K562 (cell line): ENCODE measurements around the gene UTP25. TPM values are rescaled to one million over a fixed set of nuclear protein-coding genes. Genes with fewer than 3 reads are reported as not detected.

Source experiments
- ATAC-seq: fragments of 200-7000 bp; cut with Tn5 transposase; 3 replicates; pipeline ENCODE4 v1.9.1; 2020; ENCODE audit warnings: moderate library complexity
- BruUV-seq: library from RNA; stranded (reverse); fragments of 400-500 nt; replicated peaks from 2 replicates; lab custom pipeline; 2021; lab: Mats Ljungman, UMichigan
- CTCF ChIA-PET: fragments of 300-600 bp; formaldehyde crosslinking; extraction: SDS; loops from one replicate; lab custom pipeline; 2021; ENCODE audit warnings: low intra/inter-chr PET ratio; lab: Yijun Ruan, JAX
- POLR2A ChIA-PET: fragments of 300-600, 350-650 bp; sonication (Branson Sonifier 250); formaldehyde crosslinking; extraction: SDS; loops from one replicate; lab custom pipeline; 2021; ENCODE audit warnings: antibody characterized with exemption, inconsistent platforms; lab: Yijun Ruan, JAX
- DNase-seq, 4 experiments: peaks; one replicate each; pipeline versions ENCODE4 v3.0.0 to v3.0.0-alpha.2; 2011 to 2018; ENCODE audit warnings: low spot score in 3 of 4, mixed read lengths in 3 of 4; ENCODE audit errors: extremely low read depth in 1 of 4
- FAIRE-seq: peaks from 2 replicates; lab custom pipeline; 2011; peaks lifted over from hg19 to GRCh38; lab: Jason Lieb, UNC
- H2AFZ ChIP-seq: 2 replicates; pipeline ENCODE4 v1.6.0; 2011; ENCODE audit warnings: low read depth, low read length, control low read depth, inconsistent platforms
- H3K27ac ChIP-seq: fragments of 200-600 bp; 3 replicates; pipeline ENCODE4 v1.8.0; 2011; ENCODE audit warnings: low read depth, mild to moderate bottlenecking, control low read depth, inconsistent platforms, low read length, moderate library complexity, mixed read lengths; ENCODE audit errors: extremely low read depth
- H3K27me3 ChIP-seq, 2 experiments: fragments of 300-600 bp in 1 of 2; 2 replicates in 1 of 2; 3 replicates in 1 of 2; pipeline versions ENCODE4 v1.6.0 to v1.8.0; 2011; ENCODE audit warnings: inconsistent platforms in 2 of 2, low read length in 2 of 2, mild to moderate bottlenecking in 1 of 2, mixed read lengths in 1 of 2, moderate library complexity in 1 of 2; ENCODE audit not compliant: control insufficient read depth in 2 of 2, insufficient read depth in 2 of 2
- H3K36me3 ChIP-seq: fragments of 300-600 bp; 3 replicates; pipeline ENCODE4 v1.8.0; 2011; ENCODE audit warnings: mild to moderate bottlenecking, low read length, inconsistent platforms; ENCODE audit not compliant: control insufficient read depth, insufficient read depth
- H3K4me1 ChIP-seq, 2 experiments: fragments of 200-600 bp in 1 of 2; replicated peaks in 1 of 2; 2 replicates in 1 of 2; 3 replicates in 1 of 2; pipeline versions ENCODE4 v1.5.1 to v1.8.0; 2011; ENCODE audit warnings: inconsistent platforms in 2 of 2, low read length in 2 of 2, mild to moderate bottlenecking in 1 of 2, mixed read lengths in 1 of 2, moderate library complexity in 1 of 2; ENCODE audit not compliant: control insufficient read depth in 2 of 2, insufficient read depth in 2 of 2
- H3K4me2 ChIP-seq: 2 replicates; pipeline ENCODE4 v1.6.1; 2011; ENCODE audit warnings: low read length, control low read depth, inconsistent platforms, mixed read lengths; ENCODE audit not compliant: insufficient read depth
- H3K4me3 ChIP-seq: fragments of 200-600 bp; sonication (generic), shearing (Covaris generic); 2 replicates; pipeline ENCODE4 v1.5.1; 2016; ENCODE audit warnings: control low read depth, inconsistent platforms
- H3K79me2 ChIP-seq: fragments of 200-600 bp; 3 replicates; pipeline ENCODE4 v1.8.0; 2011; ENCODE audit warnings: low read length, inconsistent platforms; ENCODE audit not compliant: control insufficient read depth, insufficient read depth
- H3K9ac ChIP-seq, 2 experiments: 2 replicates each; pipeline versions ENCODE4 v1.6.0 to v1.6.1; 2011; ENCODE audit warnings: low read depth in 2 of 2, low read length in 2 of 2, control low read depth in 1 of 2, inconsistent platforms in 1 of 2, mild to moderate bottlenecking in 1 of 2, mixed read lengths in 1 of 2; ENCODE audit not compliant: insufficient read depth in 1 of 2
- H3K9me1 ChIP-seq: one replicate; pipeline ENCODE4 v1.6.0; 2011; ENCODE audit warnings: inconsistent platforms, mild to moderate bottlenecking, low read length, moderate library complexity; ENCODE audit not compliant: control insufficient read depth, insufficient read depth
- H3K9me3 ChIP-seq: replicated peaks from 2 replicates; pipeline ENCODE4 v1.5.1; 2011; ENCODE audit warnings: low read depth, low read length, inconsistent platforms; ENCODE audit not compliant: control insufficient read depth, insufficient read depth
- H4K20me1 ChIP-seq: replicated peaks from 2 replicates; pipeline ENCODE4 v1.6.1; 2011; ENCODE audit warnings: low read length, inconsistent platforms, mixed read lengths; ENCODE audit not compliant: control insufficient read depth, insufficient read depth
- ATF3 ChIP-seq, 2 experiments: fragments of 450-650 bp in 1 of 2; sonication (generic) in 1 of 2; formaldehyde crosslinking in 1 of 2; IDR thresholded peaks in 1 of 2; conservative IDR thresholded peaks in 1 of 2; 2 replicates each; pipeline versions ENCODE4 v1.6.1 to v1.8.1; 2016 to 2023; ENCODE audit warnings: mild to moderate bottlenecking in 2 of 2, moderate library complexity in 2 of 2, inconsistent platforms in 1 of 2, missing genetic modification reagents in 1 of 2
- ATF4 ChIP-seq: fragments of 450-650 bp; formaldehyde crosslinking; IDR thresholded peaks from 2 replicates; pipeline ENCODE4 v1.4.0; 2022; ENCODE audit warnings: mild to moderate bottlenecking, moderate library complexity
- CCNT2 ChIP-seq: IDR thresholded peaks from 2 replicates; pipeline ENCODE4 v1.6.1; 2011; ENCODE audit warnings: borderline replicate concordance, low read depth, mild to moderate bottlenecking, moderate library complexity, mixed read lengths, low read length; ENCODE audit not compliant: insufficient read length; ENCODE audit errors: extremely low read depth
- ID3 ChIP-seq, 2 experiments: fragments of 250-450 bp in 1 of 2; fragments of 450-650 bp in 1 of 2; sonication (Bioruptor Pico) in 1 of 2; IDR thresholded peaks; 2 replicates each; pipeline versions ENCODE4 v1.6.1 to v1.8.0; 2016 to 2021; ENCODE audit warnings: mild to moderate bottlenecking in 2 of 2, moderate library complexity in 2 of 2, missing compliant biosample characterization in 1 of 2, missing genetic modification characterization in 1 of 2
- JUN ChIP-seq, 2 experiments: sonication (generic) in 1 of 2; formaldehyde crosslinking in 1 of 2; IDR thresholded peaks; 2 replicates each; pipeline versions ENCODE4 v1.6.1 to v1.8.0; 2012 to 2022; ENCODE audit warnings: borderline replicate concordance in 2 of 2, mild to moderate bottlenecking in 2 of 2, improper control_type of control experiment in 1 of 2, low read depth in 1 of 2, low read length in 1 of 2, missing genetic modification reagents in 1 of 2
- MAFK ChIP-seq: IDR thresholded peaks from 2 replicates; pipeline ENCODE4 v1.6.1; 2011; ENCODE audit warnings: low read length, improper control_type of control experiment
- MITF ChIP-seq: IDR thresholded peaks from 2 replicates; pipeline ENCODE4 v1.6.1; 2014; ENCODE audit warnings: antibody characterized with exemption
- MXD1 ChIP-seq: fragments of 250-450 bp; sonication (Bioruptor Pico); IDR thresholded peaks from 2 replicates; pipeline ENCODE4 v1.8.0; 2021; ENCODE audit warnings: borderline replicate concordance, mild to moderate bottlenecking, moderate library complexity; ENCODE audit not compliant: poor library complexity, severe bottlenecking
- PCBP2 ChIP-seq: fragments of 200-400 bp; formaldehyde crosslinking; IDR thresholded peaks from 2 replicates; pipeline ENCODE4 v1.6.1; 2018; ENCODE audit warnings: low read length, low read depth, mild to moderate bottlenecking, moderate library complexity; ENCODE audit not compliant: poor library complexity, severe bottlenecking
- POLR2AphosphoS5 ChIP-seq: IDR thresholded peaks from 2 replicates; pipeline ENCODE4 v1.6.1; 2011; ENCODE audit warnings: mild to moderate bottlenecking, low read depth, low read length, moderate library complexity; ENCODE audit not compliant: control insufficient read depth, insufficient read depth
- RBFOX2 ChIP-seq: fragments of 200-400 bp; formaldehyde crosslinking; IDR thresholded peaks from 2 replicates; pipeline ENCODE4 v1.6.1; 2017; ENCODE audit warnings: low read depth, mild to moderate bottlenecking, low read length, moderate library complexity
- RBM25 ChIP-seq: fragments of 200-400 bp; formaldehyde crosslinking; IDR thresholded peaks from 2 replicates; pipeline ENCODE4 v1.6.1; 2018; ENCODE audit warnings: low read length, low read depth, moderate library complexity; ENCODE audit not compliant: severe bottlenecking
- SNRNP70 ChIP-seq: fragments of 200-400 bp; formaldehyde crosslinking; optimal IDR thresholded peaks from 2 replicates; pipeline ENCODE3; 2017; ENCODE audit warnings: low read depth, low read length
- XRCC3 ChIP-seq: fragments of 450-650 bp; IDR thresholded peaks from 2 replicates; pipeline ENCODE4 v1.6.1; 2017; ENCODE audit warnings: mild to moderate bottlenecking, moderate library complexity
- ZNF830 ChIP-seq: fragments of 250-450 bp; sonication (Bioruptor Pico); IDR thresholded peaks from 2 replicates; pipeline ENCODE4 v1.5.0; 2021; ENCODE audit warnings: mild to moderate bottlenecking
- WGBS: fragments of 100-300 bp; shearing (Covaris generic); methylation state at CpG from one replicate; pipeline ENCODE4 v1.1.6; 2016; ENCODE audit warnings: low coverage, mixed read lengths; ENCODE audit not compliant: insufficient coverage; ENCODE audit errors: missing lambda C conversion rate; 5-methylcytosine and 5-hydroxymethylcytosine counted together
- in situ Hi-C: fragments of 300-500 bp; cut with MboI; formaldehyde crosslinking; loops from 4 replicates; pipeline ENCODE4 v1.15.0; 2018; ENCODE audit warnings: inconsistent platforms, mixed read lengths
- intact Hi-C: fragments of 100-400 bp; cut with micrococcal nuclease; formaldehyde crosslinking; loops from 2 replicates; pipeline ENCODE4 v1.14.2; 2022
- polyA plus RNA-seq, 8 experiments: library from polyadenylated mRNA; depleted of rRNA in 4 of 8; stranded (reverse) in 5 of 8; unstranded in 3 of 8; fragments of >200 nt; fragmentation: Nextera tagmentation in 2 of 8; fragmentation: Illumina TruSeq in 1 of 8; extraction: Ambion mirVana in 2 of 8; extraction: Trizol in 1 of 8; gene quantifications; 2 replicates each; pipeline versions ENCODE4 v1.2.1 to v1.2.3, GENCODE V29; 2011 to 2014; ENCODE audit warnings: inconsistent platforms in 1 of 8, missing spikeins in 1 of 8
- total RNA-seq, 7 experiments: library from RNA; depleted of rRNA in 6 of 7; stranded (reverse); fragments of >200 nt in 6 of 7; fragmentation: Illumina TruSeq in 2 of 7; extraction: Trizol in 2 of 7; gene quantifications; 2 replicates each; pipeline versions ENCODE4 v1.2.1 to v1.2.3, GENCODE V29; 2011 to 2021; ENCODE audit warnings: low replicate concordance in 1 of 7

Gene UTP25
- total and polyA plus RNA-seq, 9 of the 15 experiments (the other 6 are each of a cell fraction or from before 2014, with no cell fraction given): 5.7 to 17.6 (median 12.0) TPM

GRCh38 chr1:209839875-209840546, 12.2 kb downstream of the UTP25 start:
- no peak for ATAC-seq
- Histone ChIP-seq H3K27me3 (no peaks in the 10 kb centered on the region), H3K79me2 (no peaks in the 10 kb centered on the region), H3K27ac (no peak overlapping the region; the same call in 2 of the 3 replicates), H4K20me1 (no peaks in the 10 kb centered on the region; the same call in 1 of the 2 replicates), H3K9ac (no peak overlapping the region), H3K4me3 (no peak overlapping the region), H3K4me2 (no peak overlapping the region), H3K4me1 (no peaks in the 10 kb centered on the region), H2AFZ (no peak overlapping the region), H3K36me3 (peaks cover 100% of the 10 kb centered on the region), H3K9me3 (no peaks in the 10 kb centered on the region), H3K9me1 (no peaks in the 10 kb centered on the region)
- FAIRE-seq: no peak
- no TSS peak for BruUV-seq
- intact Hi-C loops: no loop called here
- WGBS: 84% methylated on average over 5 of the region's 5 CpGs
- DNase-seq: peak in 1 of 4 experiments; percentile 11
- in situ Hi-C loops: no loop called here
- ChIA-PET POLR2A (interaction anchor here (0.7 to 1.8 kb wide), 4 partner anchors 10 to 1743 kb away, joined by 3 to 7 read pairs (median 4); no protein-coding TSS in a partner anchor), CTCF (no interaction called here)
- TF ChIP-seq RBFOX2: no peak
- TF ChIP-seq ID3 (CRISPR knock-in tag; IDR thresholded peaks at IDR 0.05): no peak
- no peak for TF ChIP-seq ID3 (tag; IDR thresholded peaks at IDR 0.05)
- peak; percentile 27; the same call in 1 of the 2 replicates for TF ChIP-seq POLR2AphosphoS5
- no peak for TF ChIP-seq MAFK
- TF ChIP-seq JUN (IDR thresholded peaks at IDR 0.05; ENCODE audit: borderline replicate concordance, low read depth, low read length): peak; percentile 57; the same call in 1 of the 2 replicates
- TF ChIP-seq JUN (CRISPR knock-in tag; IDR thresholded peaks at IDR 0.05; ENCODE audit: borderline replicate concordance): no peak
- no peak for TF ChIP-seq RBM25
- TF ChIP-seq MXD1 (CRISPR knock-in tag): no peak
- TF ChIP-seq MITF: no peak
- TF ChIP-seq XRCC3: no peak
- TF ChIP-seq ATF4: no peak
- TF ChIP-seq ATF3 (IDR thresholded peaks at IDR 0.05): peak; percentile 57
- TF ChIP-seq ATF3 (CRISPR knock-in tag; conservative IDR thresholded peaks at IDR 0.05): no peak
- no peak for TF ChIP-seq ZNF830
- no peak for TF ChIP-seq SNRNP70
- no peak for TF ChIP-seq CCNT2
- TF ChIP-seq PCBP2: no peak
